ENCODE measurements around the gene MEX3B.

MEX3B gene

GRCh38 chr15:82062479-82063454, 16.9 kb upstream of the MEX3B start:
- no peak overlapping the region for H3K4me3 ChIP-seq (ENCODE audit: low read depth, low read length)
- in situ Hi-C loops (cut with HindIII; ENCODE audit: low sequenced_read_pairs) = no loop called here
- no peak for TF ChIP-seq CTCF (IDR thresholded peaks at IDR 0.05; ENCODE audit: low read depth, low read length, missing control alignments)
- DNase-seq (ENCODE audit: low read depth) = no peak

GRCh38 chr15:82060817-82061216, 15.0 kb upstream of the MEX3B start:
- in situ Hi-C loops (cut with HindIII; ENCODE audit: low sequenced_read_pairs) = no loop called here
- TF ChIP-seq CTCF (IDR thresholded peaks at IDR 0.05; ENCODE audit: low read depth, low read length, missing control alignments) = no peak
- H3K4me3 ChIP-seq (ENCODE audit: low read depth, low read length) = no peak overlapping the region
- no peak for DNase-seq (ENCODE audit: low read depth)

GRCh38 chr15:82058517-82059204, 12.8 kb upstream of the MEX3B start:
- TF ChIP-seq CTCF (IDR thresholded peaks at IDR 0.05; ENCODE audit: low read depth, low read length, missing control alignments) = no peak
- no peak overlapping the region for H3K4me3 ChIP-seq (ENCODE audit: low read depth, low read length)
- DNase-seq (ENCODE audit: low read depth) = no peak
- in situ Hi-C loops (cut with HindIII; ENCODE audit: low sequenced_read_pairs) = no loop called here

GRCh38 chr15:82058026-82058425, 12.2 kb upstream of the MEX3B start:
- in situ Hi-C loops (cut with HindIII; ENCODE audit: low sequenced_read_pairs) = no loop called here
- DNase-seq (ENCODE audit: low read depth) = no peak
- TF ChIP-seq CTCF (IDR thresholded peaks at IDR 0.05; ENCODE audit: low read depth, low read length, missing control alignments) = no peak
- H3K4me3 ChIP-seq (ENCODE audit: low read depth, low read length) = no peak overlapping the region

- DNase-seq (ENCODE audit: low read depth) = no peak
- no peak for TF ChIP-seq CTCF (IDR thresholded peaks at IDR 0.05; ENCODE audit: low read depth, low read length, missing control alignments)
- no peak overlapping the region for H3K4me3 ChIP-seq (ENCODE audit: low read depth, low read length)
- in situ Hi-C loops (cut with HindIII; ENCODE audit: low sequenced_read_pairs) = no loop called here
Observed at GRCh38 chr15:82056958-82057823, 11.4 kb upstream of the MEX3B start.

GRCh38 chr15:82052751-82053150, 6.9 kb upstream of the MEX3B start:
- no peak overlapping the region for H3K4me3 ChIP-seq (ENCODE audit: low read depth, low read length)
- no peak for DNase-seq (ENCODE audit: low read depth)
- no peak for TF ChIP-seq CTCF (IDR thresholded peaks at IDR 0.05; ENCODE audit: low read depth, low read length, missing control alignments)
- in situ Hi-C loops (cut with HindIII; ENCODE audit: low sequenced_read_pairs) = no loop called here
